Kidney glomerular epithelial cell (primary cell): Measurements from ENCODE around the gene MIAT.
"Not testable (repeated sequence)": the region's sequence is repeated elsewhere in the genome, so short reads cannot be mapped to it uniquely, and the experiment has no call there.

Experiments used
- DNase-seq: peaks from one replicate; lab custom pipeline; 2025; lab: John Stamatoyannopoulos, UW

The MIAT gene

GRCh38 chr22:26700462-26700861, 43.1 kb downstream of the MIAT start:
- DNase-seq: no peak

- no peak for DNase-seq
Observed at GRCh38 chr22:26700886-26701285, 43.5 kb downstream of the MIAT start.

- DNase-seq: no peak
Observed at GRCh38 chr22:26701323-26701722, 43.9 kb downstream of the MIAT start.

GRCh38 chr22:26702906-26703830, 45.8 kb downstream of the MIAT start:
- no peak for DNase-seq

- not testable (repeated sequence) for DNase-seq
Observed at GRCh38 chr22:26705379-26705778, 48.0 kb downstream of the MIAT start.

- no peak for DNase-seq
Observed at GRCh38 chr22:26707090-26707489, 49.7 kb downstream of the MIAT start.

GRCh38 chr22:26707581-26707980, 50.2 kb downstream of the MIAT start:
- DNase-seq: no peak

GRCh38 chr22:26708256-26709009, 51.0 kb downstream of the MIAT start:
- DNase-seq: no peak

- no peak for DNase-seq
Observed at GRCh38 chr22:26709617-26710390, 52.4 kb downstream of the MIAT start.

GRCh38 chr22:26711205-26711963, 54.0 kb downstream of the MIAT start:
- no peak for DNase-seq

GRCh38 chr22:26712158-26712557, 54.8 kb downstream of the MIAT start:
- DNase-seq: no peak

- peak; percentile 1 for DNase-seq
Observed at GRCh38 chr22:26713823-26714449, 56.5 kb downstream of the MIAT start.

GRCh38 chr22:26714971-26715370, 57.6 kb downstream of the MIAT start:
- no peak for DNase-seq

- no peak for DNase-seq
Observed at GRCh38 chr22:26715392-26715936, 58.1 kb downstream of the MIAT start.

GRCh38 chr22:26718488-26718887, 61.1 kb downstream of the MIAT start:
- DNase-seq: no peak

GRCh38 chr22:26718905-26719304, 61.5 kb downstream of the MIAT start:
- peak; percentile 84 for DNase-seq

- DNase-seq: no peak
Observed at GRCh38 chr22:26722159-26722558, 64.8 kb downstream of the MIAT start.

GRCh38 chr22:26724414-26724813, 67.0 kb downstream of the MIAT start:
- DNase-seq: no peak

GRCh38 chr22:26725012-26725676, 67.8 kb downstream of the MIAT start:
- no peak for DNase-seq
